Vagina (tissue), 2 donors: ENCODE results near the gene SMURF1. TPM values are rescaled to one million over a fixed set of nuclear protein-coding genes. Genes with fewer than 3 reads are reported as not detected.

Source experiments
- DNase-seq, 2 donors: peaks; one replicate each; pipeline ENCODE4 v3.0.0-alpha.2; 2017; ENCODE audit errors: extremely low spot score in 2 of 2
- H3K27ac ChIP-seq: fragments of 200-600 bp; sonication (generic); one replicate; pipeline ENCODE4 v1.5.1; 2019
- H3K27me3 ChIP-seq: fragments of 200-600 bp; sonication (generic); one replicate; pipeline ENCODE4 v1.5.1; 2019
- H3K36me3 ChIP-seq, 2 donors: fragments of 200-600 bp; sonication (generic); one replicate each; pipeline ENCODE4 v1.5.1; 2017 to 2019
- H3K4me1 ChIP-seq: fragments of 200-600 bp; sonication (generic); one replicate; pipeline ENCODE4 v1.5.1; 2019
- H3K4me3 ChIP-seq, 2 donors: fragments of 200-600 bp; sonication (generic); 1 replicate in 1 of 2; 2 replicates in 1 of 2; pipeline ENCODE4 v1.5.1; 2016 to 2019
- H3K9me3 ChIP-seq: fragments of 200-600 bp; sonication (generic); one replicate; pipeline ENCODE4 v1.5.1; 2019
- CTCF ChIP-seq, 3 experiments: fragments of 450-650 bp in 2 of 3; fragments of 200-600 bp in 1 of 3; sonication (generic) in 1 of 3; IDR thresholded peaks; one replicate each; pipeline ENCODE4 v1.5.1; 2017 to 2019; ENCODE audit warnings: antibody characterized with exemption in 3 of 3, mild to moderate bottlenecking in 2 of 3, moderate library complexity in 2 of 3
- POLR2A ChIP-seq, 2 donors: fragments of 450-650 bp; IDR thresholded peaks; one replicate each; pipeline ENCODE4 v1.6.1; 2017; ENCODE audit warnings: antibody characterized with exemption in 2 of 2, mild to moderate bottlenecking in 2 of 2, moderate library complexity in 2 of 2
- POLR2AphosphoS5 ChIP-seq, 2 donors: sonication (generic); formaldehyde crosslinking; IDR thresholded peaks; one replicate each; pipeline ENCODE4 v1.9.0; 2017; ENCODE audit warnings: antibody characterized with exemption in 2 of 2, mild to moderate bottlenecking in 2 of 2, low read depth in 1 of 2; ENCODE audit not compliant: insufficient read depth in 1 of 2
- intact Hi-C: fragments of 100-400 bp; cut with DNase I; formaldehyde crosslinking; loops from one replicate; pipeline ENCODE4 v1.15.1; 2023
- total RNA-seq: library from RNA; depleted of rRNA; stranded (reverse); fragments of >200 nt; gene quantifications from one replicate; pipeline ENCODE4 v1.2.3, GENCODE V29; 2016

The SMURF1 gene
- total RNA-seq, 1 donor from 2014 or later: 30.0 TPM

DNA sequence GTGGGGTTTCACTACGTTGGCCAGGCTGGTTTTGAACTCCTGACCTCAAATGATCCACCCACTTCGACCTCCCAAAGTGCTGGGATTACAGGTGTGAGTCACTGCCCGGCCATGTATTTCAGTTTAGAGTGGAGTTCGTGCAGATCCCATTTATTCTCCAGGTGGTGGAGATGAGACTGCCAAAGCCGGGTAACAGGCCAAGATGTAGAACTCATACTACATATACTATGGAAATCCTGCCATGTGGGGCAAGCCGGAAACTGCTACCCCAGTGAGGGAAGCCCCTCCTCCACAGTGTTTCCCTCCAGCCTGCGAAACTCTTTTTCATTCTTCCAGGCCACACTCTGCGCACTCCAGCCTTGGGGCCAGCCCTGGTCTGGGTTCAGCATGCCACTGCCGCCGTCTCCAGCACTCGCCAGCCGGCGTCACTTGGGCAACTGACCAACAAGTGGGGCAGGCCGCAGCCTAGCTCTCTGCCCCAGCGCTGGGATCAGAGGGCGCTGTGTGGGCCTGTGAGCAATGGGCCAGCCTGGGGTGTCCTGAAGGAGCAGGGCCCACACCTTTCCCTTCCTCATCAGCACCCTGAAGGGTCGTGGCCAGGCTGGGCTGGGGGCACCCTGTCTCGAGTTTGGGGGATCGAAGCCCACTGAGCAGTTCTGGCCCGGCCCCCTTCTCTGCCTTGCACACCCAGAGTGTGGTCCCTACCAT lies 143.6 kb downstream of the SMURF1 start:
- Histone ChIP-seq H3K27ac (no peak overlapping the region), H3K27me3 (no peaks in the 10 kb centered on the region), H3K4me1 (no peaks in the 10 kb centered on the region), H3K9me3 (no peaks in the 10 kb centered on the region), H3K36me3 (peaks cover 0 to 53% of the 10 kb centered on the region in 2 donors), H3K4me3 (no peak overlapping the region)
- DNase-seq: peak in 1 of 2 donors; percentile 77
- intact Hi-C loops: no loop called here
- TF ChIP-seq CTCF (IDR thresholded peaks at IDR 0.05) (no peak), POLR2AphosphoS5 (IDR thresholded peaks at IDR 0.05; ENCODE audit: insufficient read depth in 1 of 2, low read depth in 1 of 2) (no peak), POLR2A (IDR thresholded peaks at IDR 0.05) (no peak)

DNA sequence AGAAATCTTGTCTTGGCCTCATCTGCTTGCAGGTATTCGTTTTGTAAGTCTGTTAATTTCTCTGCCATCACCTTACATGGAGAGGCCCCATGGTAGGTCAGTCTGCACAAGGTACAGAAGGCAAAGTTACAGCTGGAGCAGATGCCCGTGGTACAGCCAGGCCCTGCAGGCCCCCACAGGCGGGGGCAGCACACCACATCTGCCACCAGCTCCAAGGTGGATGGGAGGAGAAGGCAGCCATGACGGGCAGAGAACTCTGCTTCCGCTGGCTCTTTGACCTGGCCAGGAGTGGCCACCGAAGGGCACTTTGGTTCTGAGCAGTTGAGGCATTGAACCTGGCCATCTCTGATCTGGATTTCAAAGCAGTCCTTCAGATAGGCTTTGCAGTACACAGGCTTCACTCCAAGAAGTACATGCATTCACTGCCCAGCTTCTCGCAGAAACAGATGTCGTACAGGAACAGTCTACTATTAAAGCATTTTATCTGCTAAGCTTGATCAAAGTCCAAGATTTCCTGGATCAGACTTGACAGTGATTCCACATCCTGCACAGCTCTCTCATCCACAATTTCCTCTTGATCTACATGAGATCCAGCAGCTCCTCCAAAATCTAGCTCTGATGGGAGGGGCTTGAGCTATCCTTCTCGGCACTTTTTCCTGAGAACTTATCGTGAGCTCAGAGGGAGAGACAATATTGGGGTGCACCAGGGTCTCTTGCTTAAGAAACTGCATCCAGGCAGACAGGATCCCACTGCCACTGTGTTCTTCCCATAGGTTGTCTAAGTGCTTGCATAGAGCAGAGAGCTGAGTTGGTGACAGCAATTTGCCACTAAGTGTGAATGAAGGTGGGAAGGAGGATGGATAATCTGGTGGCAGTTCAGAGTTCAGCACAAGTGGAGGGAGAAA lies 144.8 kb downstream of the SMURF1 start:
- peak; percentile 70 to 77 for DNase-seq
- Histone ChIP-seq H3K36me3 (peaks cover 0 to 53% of the 10 kb centered on the region in 2 donors), H3K4me1 (no peaks in the 10 kb centered on the region), H3K9me3 (no peaks in the 10 kb centered on the region), H3K27ac (no peak overlapping the region), H3K4me3 (no peak overlapping the region), H3K27me3 (no peaks in the 10 kb centered on the region)
- intact Hi-C loops: no loop called here
- TF ChIP-seq CTCF (IDR thresholded peaks at IDR 0.05): no peak

DNA sequence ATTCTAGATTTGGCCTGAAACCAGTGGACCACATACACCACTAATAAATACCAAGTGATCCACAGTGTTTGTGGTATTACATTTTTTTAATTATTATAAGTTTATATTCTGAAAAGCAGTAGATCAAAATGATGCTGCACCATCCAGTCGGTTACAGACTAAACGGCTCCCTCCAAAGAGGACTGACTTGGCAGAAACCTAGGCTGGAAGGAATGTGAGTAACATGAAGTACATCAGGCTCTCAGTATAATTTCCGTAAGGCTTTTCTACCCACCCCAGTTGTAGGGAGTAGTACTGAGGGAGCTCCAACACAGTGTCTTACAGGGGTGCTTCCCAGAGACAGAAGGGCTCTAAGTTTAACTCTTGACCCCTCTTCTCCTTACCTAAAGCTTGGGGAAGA lies 146.1 kb downstream of the SMURF1 start:
- H3K4me1 ChIP-seq: no peaks in the 10 kb centered on the region
- no peaks in the 10 kb centered on the region for H3K9me3 ChIP-seq
- peaks cover 0 to 62% of the 10 kb centered on the region in 2 donors for H3K36me3 ChIP-seq
- TF ChIP-seq POLR2A (IDR thresholded peaks at IDR 0.05) (no peak), CTCF (IDR thresholded peaks at IDR 0.05) (no peak), POLR2AphosphoS5 (IDR thresholded peaks at IDR 0.05; ENCODE audit: insufficient read depth in 1 of 2, low read depth in 1 of 2) (no peak)
- intact Hi-C loops: no loop called here
- no peak overlapping the region for H3K4me3 ChIP-seq
- no peaks in the 10 kb centered on the region for H3K27me3 ChIP-seq
- peak in 1 of 2 donors; percentile 49 for DNase-seq
- H3K27ac ChIP-seq: no peak overlapping the region

DNA sequence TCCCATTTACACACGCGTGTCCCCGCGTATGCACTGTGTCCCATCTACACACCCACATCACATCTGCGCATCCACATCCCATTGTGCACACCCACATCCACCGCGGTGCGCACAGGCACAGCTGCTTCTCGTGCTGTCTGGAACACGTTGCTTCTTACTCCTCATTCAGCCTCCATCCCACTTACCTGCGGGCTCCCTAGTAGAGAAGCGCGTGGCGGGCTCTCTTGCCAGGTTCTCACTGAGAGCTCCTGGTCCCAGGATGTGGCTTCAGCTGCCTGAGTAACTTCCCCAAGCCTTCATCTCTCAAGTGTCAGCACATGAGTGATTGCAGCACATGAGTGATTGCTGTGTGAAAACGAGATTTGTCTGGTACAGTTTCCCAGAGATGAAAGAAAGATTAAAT lies 147.8 kb downstream of the SMURF1 start:
- H3K4me1 ChIP-seq: no peaks in the 10 kb centered on the region
- peak in 1 of 2 donors; percentile 31 for DNase-seq
- H3K27me3 ChIP-seq: no peaks in the 10 kb centered on the region
- no peak overlapping the region for H3K27ac ChIP-seq
- H3K9me3 ChIP-seq: no peaks in the 10 kb centered on the region
- H3K4me3 ChIP-seq: no peak overlapping the region
- intact Hi-C loops: no loop called here
- TF ChIP-seq POLR2A (IDR thresholded peaks at IDR 0.05) (no peak), POLR2AphosphoS5 (IDR thresholded peaks at IDR 0.05; ENCODE audit: insufficient read depth in 1 of 2, low read depth in 1 of 2) (no peak), CTCF (IDR thresholded peaks at IDR 0.05) (no peak)
- H3K36me3 ChIP-seq: peaks cover 0 to 79% of the 10 kb centered on the region in 2 donors
